Sigmoid colon (tissue), 7 donors: Measurements from ENCODE around the gene RBM19. TPM values are rescaled to one million over a fixed set of nuclear protein-coding genes. Genes with fewer than 3 reads are reported as not detected.

ENCODE experiments used
- DNase-seq: peaks from one replicate; pipeline ENCODE4 v3.0.0-alpha.2; 2019
- H3K27ac ChIP-seq, 4 donors: fragments of 200-600 bp; sonication (generic); one replicate each; pipeline ENCODE4 v1.5.1; 2016 to 2019; ENCODE audit warnings: mild to moderate bottlenecking in 1 of 4
- H3K27me3 ChIP-seq, 3 donors: fragments of 200-600 bp; sonication (generic); one replicate each; pipeline ENCODE4 v1.5.1; 2019; ENCODE audit warnings: mild to moderate bottlenecking in 1 of 3
- H3K36me3 ChIP-seq, 4 donors: fragments of 200-600 bp; sonication (generic); one replicate each; pipeline ENCODE4 v1.5.1; 2016 to 2019
- H3K4me1 ChIP-seq, 4 donors: fragments of 200-600 bp; sonication (generic); one replicate each; pipeline ENCODE4 v1.5.1; 2017 to 2019
- H3K4me3 ChIP-seq, 4 donors: fragments of 200-600 bp; sonication (generic); one replicate each; pipeline ENCODE4 v1.5.1; 2017 to 2019; ENCODE audit warnings: mild to moderate bottlenecking in 2 of 4, moderate library complexity in 1 of 4
- H3K9me3 ChIP-seq, 4 donors: fragments of 200-600 bp in 3 of 4; sonication (generic) in 3 of 4; one replicate each; pipeline versions ENCODE4 v1.5.1 to v1.6.1; 2013 to 2019
- EP300 ChIP-seq, 4 donors: sonication (generic); formaldehyde crosslinking; IDR thresholded peaks; one replicate each; pipeline ENCODE4 v1.6.1; 2017; ENCODE audit warnings: antibody characterized with exemption in 4 of 4
- POLR2A ChIP-seq, 2 donors: fragments of 450-650 bp; IDR thresholded peaks; one replicate each; pipeline ENCODE4 v1.6.1; 2016; ENCODE audit warnings: antibody characterized with exemption in 2 of 2, mild to moderate bottlenecking in 2 of 2, moderate library complexity in 2 of 2
- POLR2AphosphoS5 ChIP-seq, 4 donors: sonication (generic); formaldehyde crosslinking; IDR thresholded peaks; one replicate each; pipeline ENCODE4 v1.6.1; 2017; ENCODE audit warnings: antibody characterized with exemption in 4 of 4
- WGBS, 2 donors: extraction: QIAGEN DNeasy Blood & Tissue Kit; methylation state at CpG; one replicate each; pipeline ENCODE4 v1.1.7; 2013; 5-methylcytosine and 5-hydroxymethylcytosine counted together
- intact Hi-C: fragments of 100-400 bp; cut with DNase I; formaldehyde crosslinking; loops from one replicate; pipeline ENCODE4 v1.15.1; 2023
- polyA plus RNA-seq, 3 donors: library from polyadenylated mRNA; stranded (reverse); fragments of 200-250 nt; gene quantifications; one replicate each; pipeline ENCODE4 v1.2.3, GENCODE V29; 2013
- total RNA-seq, 4 donors: library from RNA; depleted of rRNA; stranded (reverse); fragments of >200 nt; gene quantifications; one replicate each; pipeline ENCODE4 v1.1.0, GENCODE V29; 2016
- TF ChIP-seq, protein P1 (sequence below), 4 experiments: fragments of 450-650 bp in 3 of 4; fragments of 200-600 bp in 1 of 4; IDR thresholded peaks; one replicate each; pipeline ENCODE4 v1.5.1; 2016 to 2019; ENCODE audit warnings: antibody characterized with exemption in 4 of 4, mild to moderate bottlenecking in 3 of 4, moderate library complexity in 2 of 4
- donor health status: healthy with polysubstance abuse.
- donor health status: Bipolar disorder and iron deficiency.
- donor health status: healthy.

Gene RBM19
- total and polyA plus RNA-seq, 7 donors, result 5.3 to 42.7 (median 23.6) TPM

GRCh38 chr12:113793250-113793649, 172.9 kb downstream of the RBM19 start:
- H3K9me3 ChIP-seq, result no peaks in the 10 kb centered on the region

GRCh38 chr12:113792450-113792849, 173.7 kb downstream of the RBM19 start:
- H3K36me3 ChIP-seq, result no peaks in the 10 kb centered on the region
- TF ChIP-seq, protein P1, sequence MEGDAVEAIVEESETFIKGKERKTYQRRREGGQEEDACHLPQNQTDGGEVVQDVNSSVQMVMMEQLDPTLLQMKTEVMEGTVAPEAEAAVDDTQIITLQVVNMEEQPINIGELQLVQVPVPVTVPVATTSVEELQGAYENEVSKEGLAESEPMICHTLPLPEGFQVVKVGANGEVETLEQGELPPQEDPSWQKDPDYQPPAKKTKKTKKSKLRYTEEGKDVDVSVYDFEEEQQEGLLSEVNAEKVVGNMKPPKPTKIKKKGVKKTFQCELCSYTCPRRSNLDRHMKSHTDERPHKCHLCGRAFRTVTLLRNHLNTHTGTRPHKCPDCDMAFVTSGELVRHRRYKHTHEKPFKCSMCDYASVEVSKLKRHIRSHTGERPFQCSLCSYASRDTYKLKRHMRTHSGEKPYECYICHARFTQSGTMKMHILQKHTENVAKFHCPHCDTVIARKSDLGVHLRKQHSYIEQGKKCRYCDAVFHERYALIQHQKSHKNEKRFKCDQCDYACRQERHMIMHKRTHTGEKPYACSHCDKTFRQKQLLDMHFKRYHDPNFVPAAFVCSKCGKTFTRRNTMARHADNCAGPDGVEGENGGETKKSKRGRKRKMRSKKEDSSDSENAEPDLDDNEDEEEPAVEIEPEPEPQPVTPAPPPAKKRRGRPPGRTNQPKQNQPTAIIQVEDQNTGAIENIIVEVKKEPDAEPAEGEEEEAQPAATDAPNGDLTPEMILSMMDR (IDR thresholded peaks at IDR 0.05), result no peak
- TF ChIP-seq EP300 (IDR thresholded peaks at IDR 0.05), result no peak
- no peak for TF ChIP-seq POLR2AphosphoS5 (IDR thresholded peaks at IDR 0.05)
- TF ChIP-seq POLR2A (IDR thresholded peaks at IDR 0.05), result no peak
- no peaks in the 10 kb centered on the region for H3K9me3 ChIP-seq
- intact Hi-C loops, result no loop called here
- no peak overlapping the region for H3K4me3 ChIP-seq
- H3K4me1 ChIP-seq, result no peaks in the 10 kb centered on the region
- 64 to 76% methylated on average over 6 of the region's 6 CpGs for WGBS, 2 donors
- no peak overlapping the region for H3K27ac ChIP-seq
- no peak for DNase-seq
- H3K27me3 ChIP-seq, result no peaks in the 10 kb centered on the region

More at GRCh38 chr12:113793250-113793649, 172.9 kb downstream of the RBM19 start:
- H3K27me3 ChIP-seq, result no peaks in the 10 kb centered on the region
- TF ChIP-seq POLR2AphosphoS5 (IDR thresholded peaks at IDR 0.05), result no peak
- TF ChIP-seq POLR2A (IDR thresholded peaks at IDR 0.05), result no peak
- TF ChIP-seq, protein P1 (IDR thresholded peaks at IDR 0.05), result no peak
- TF ChIP-seq EP300 (IDR thresholded peaks at IDR 0.05), result no peak
- 84 to 85% methylated on average over 9 of the region's 9 CpGs for WGBS, 2 donors
- no peak overlapping the region for H3K4me3 ChIP-seq
- no peaks in the 10 kb centered on the region for H3K36me3 ChIP-seq
- H3K4me1 ChIP-seq, result no peaks in the 10 kb centered on the region
- no peak for DNase-seq
- no peak overlapping the region for H3K27ac ChIP-seq
- intact Hi-C loops, result no loop called here

DNA sequence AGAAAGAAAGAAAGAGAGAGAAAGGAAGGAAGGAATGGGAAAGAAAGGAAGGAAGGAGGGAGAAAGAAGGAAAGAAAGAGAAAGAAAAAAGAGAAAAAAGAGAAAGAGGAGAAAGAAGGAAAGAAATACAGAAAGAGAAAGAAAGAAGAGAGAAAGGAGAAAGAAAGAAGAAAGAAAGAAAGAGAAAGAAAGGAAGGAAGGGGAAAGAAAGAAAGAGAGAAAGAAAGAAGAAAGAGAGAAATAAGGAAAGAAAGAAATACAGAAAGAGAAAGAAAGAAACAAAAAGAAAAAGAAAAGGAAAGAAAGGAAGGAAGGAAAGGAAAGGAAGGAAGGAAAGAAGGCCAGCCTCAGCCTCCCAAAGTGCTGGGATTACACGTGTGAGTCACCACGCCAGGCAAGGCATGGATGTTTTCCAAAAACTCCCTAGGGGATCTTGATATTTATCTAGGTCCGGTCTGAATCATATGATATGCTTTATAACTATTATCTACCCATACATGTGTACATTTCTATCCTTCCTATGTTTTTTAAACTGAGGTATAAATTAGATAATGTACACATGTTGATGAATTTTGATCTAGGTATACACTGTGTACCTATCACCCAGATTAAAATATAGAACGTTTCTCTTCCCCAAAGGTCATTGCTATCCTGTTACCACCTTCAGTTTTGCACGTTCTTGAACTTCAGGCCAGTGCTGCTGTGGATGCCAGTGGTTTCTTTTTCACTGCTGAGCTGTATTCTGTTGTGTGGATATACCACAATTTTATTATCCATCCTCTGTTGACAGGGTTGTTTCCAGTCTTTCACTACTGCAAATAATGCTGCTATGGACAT, 177.9 kb downstream of the RBM19 start:
- H3K4me1 ChIP-seq, result no peaks in the 10 kb centered on the region
- no peaks in the 10 kb centered on the region for H3K9me3 ChIP-seq
- no peak overlapping the region for H3K27ac ChIP-seq
- no peak overlapping the region for H3K4me3 ChIP-seq
- no peak for DNase-seq
- 52 to 79% methylated on average over 5 of the region's 5 CpGs for WGBS, 2 donors
- intact Hi-C loops, result no loop called here
- no peaks in the 10 kb centered on the region for H3K36me3 ChIP-seq
- TF ChIP-seq POLR2A (IDR thresholded peaks at IDR 0.05) (no peak), EP300 (IDR thresholded peaks at IDR 0.05) (no peak), POLR2AphosphoS5 (IDR thresholded peaks at IDR 0.05) (no peak)
- TF ChIP-seq, protein P1 (IDR thresholded peaks at IDR 0.05), result no peak
- peaks cover 0 to 7% (median 0%) of the 10 kb centered on the region in 3 donors for H3K27me3 ChIP-seq

GRCh38 chr12:113786107-113786506, 180.0 kb downstream of the RBM19 start:
- Histone ChIP-seq H3K4me1 (no peaks in the 10 kb centered on the region), H3K36me3 (no peaks in the 10 kb centered on the region), H3K9me3 (no peaks in the 10 kb centered on the region), H3K27ac (no peak overlapping the region), H3K27me3 (peaks cover 0 to 27% (median 6%) of the 10 kb centered on the region in 3 donors), H3K4me3 (no peak overlapping the region)
- no peak for DNase-seq
- intact Hi-C loops, result no loop called here
- 66 to 82% methylated on average over 2 of the region's 2 CpGs for WGBS, 2 donors
- TF ChIP-seq, protein P1 (IDR thresholded peaks at IDR 0.05), result no peak
- no peak for TF ChIP-seq POLR2A (IDR thresholded peaks at IDR 0.05)
- no peak for TF ChIP-seq EP300 (IDR thresholded peaks at IDR 0.05)
- TF ChIP-seq POLR2AphosphoS5 (IDR thresholded peaks at IDR 0.05), result no peak
